HL-60 (cell line): ENCODE measurements around the gene FGD3.

Experiments used
- CTCF ChIP-seq: IDR thresholded peaks from one replicate; pipeline ENCODE4 v1.5.1; 2011; ENCODE audit warnings: low read length, control low read depth, inconsistent platforms; ENCODE audit not compliant: insufficient read depth
- POLR2AphosphoS5 ChIP-seq: IDR thresholded peaks from 2 replicates; pipeline ENCODE4 v1.6.1; 2012; ENCODE audit warnings: low read depth
- SPI1 ChIP-seq: IDR thresholded peaks from 2 replicates; pipeline ENCODE4 v1.6.1; 2012; ENCODE audit warnings: low read depth, mild to moderate bottlenecking, borderline replicate concordance
- TF ChIP-seq, protein P1 (sequence below): IDR thresholded peaks from 2 replicates; pipeline ENCODE4 v1.6.1; 2012; ENCODE audit warnings: low read depth; ENCODE audit not compliant: insufficient replicate concordance

GRCh38 chr9:93028448-93029006 lies 81.2 kb downstream of the FGD3 start:
- no peak for TF ChIP-seq CTCF
- peak; percentile 67 for TF ChIP-seq POLR2AphosphoS5
- peak; percentile 88 for TF ChIP-seq SPI1
- TF ChIP-seq, protein P1, sequence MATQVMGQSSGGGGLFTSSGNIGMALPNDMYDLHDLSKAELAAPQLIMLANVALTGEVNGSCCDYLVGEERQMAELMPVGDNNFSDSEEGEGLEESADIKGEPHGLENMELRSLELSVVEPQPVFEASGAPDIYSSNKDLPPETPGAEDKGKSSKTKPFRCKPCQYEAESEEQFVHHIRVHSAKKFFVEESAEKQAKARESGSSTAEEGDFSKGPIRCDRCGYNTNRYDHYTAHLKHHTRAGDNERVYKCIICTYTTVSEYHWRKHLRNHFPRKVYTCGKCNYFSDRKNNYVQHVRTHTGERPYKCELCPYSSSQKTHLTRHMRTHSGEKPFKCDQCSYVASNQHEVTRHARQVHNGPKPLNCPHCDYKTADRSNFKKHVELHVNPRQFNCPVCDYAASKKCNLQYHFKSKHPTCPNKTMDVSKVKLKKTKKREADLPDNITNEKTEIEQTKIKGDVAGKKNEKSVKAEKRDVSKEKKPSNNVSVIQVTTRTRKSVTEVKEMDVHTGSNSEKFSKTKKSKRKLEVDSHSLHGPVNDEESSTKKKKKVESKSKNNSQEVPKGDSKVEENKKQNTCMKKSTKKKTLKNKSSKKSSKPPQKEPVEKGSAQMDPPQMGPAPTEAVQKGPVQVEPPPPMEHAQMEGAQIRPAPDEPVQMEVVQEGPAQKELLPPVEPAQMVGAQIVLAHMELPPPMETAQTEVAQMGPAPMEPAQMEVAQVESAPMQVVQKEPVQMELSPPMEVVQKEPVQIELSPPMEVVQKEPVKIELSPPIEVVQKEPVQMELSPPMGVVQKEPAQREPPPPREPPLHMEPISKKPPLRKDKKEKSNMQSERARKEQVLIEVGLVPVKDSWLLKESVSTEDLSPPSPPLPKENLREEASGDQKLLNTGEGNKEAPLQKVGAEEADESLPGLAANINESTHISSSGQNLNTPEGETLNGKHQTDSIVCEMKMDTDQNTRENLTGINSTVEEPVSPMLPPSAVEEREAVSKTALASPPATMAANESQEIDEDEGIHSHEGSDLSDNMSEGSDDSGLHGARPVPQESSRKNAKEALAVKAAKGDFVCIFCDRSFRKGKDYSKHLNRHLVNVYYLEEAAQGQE: no peak
